Tibial nerve (tissue), 3 donors: Measurements from ENCODE around the gene LRCH4.

Experiments
- POLR2A ChIP-seq, 2 donors: fragments of 450-650 bp; IDR thresholded peaks; one replicate each; pipeline ENCODE4 v1.6.1; 2017; ENCODE audit warnings: antibody characterized with exemption in 2 of 2, mild to moderate bottlenecking in 2 of 2, moderate library complexity in 2 of 2
- TF ChIP-seq, protein P1 (sequence below), 5 experiments: fragments of 200-600 bp in 3 of 5; fragments of 450-650 bp in 2 of 5; sonication (generic) in 3 of 5; IDR thresholded peaks; one replicate each; pipeline ENCODE4 v1.5.1; 2016 to 2019; ENCODE audit warnings: antibody characterized with exemption in 5 of 5, mild to moderate bottlenecking in 3 of 5, moderate library complexity in 2 of 5

- TF ChIP-seq, protein P1, sequence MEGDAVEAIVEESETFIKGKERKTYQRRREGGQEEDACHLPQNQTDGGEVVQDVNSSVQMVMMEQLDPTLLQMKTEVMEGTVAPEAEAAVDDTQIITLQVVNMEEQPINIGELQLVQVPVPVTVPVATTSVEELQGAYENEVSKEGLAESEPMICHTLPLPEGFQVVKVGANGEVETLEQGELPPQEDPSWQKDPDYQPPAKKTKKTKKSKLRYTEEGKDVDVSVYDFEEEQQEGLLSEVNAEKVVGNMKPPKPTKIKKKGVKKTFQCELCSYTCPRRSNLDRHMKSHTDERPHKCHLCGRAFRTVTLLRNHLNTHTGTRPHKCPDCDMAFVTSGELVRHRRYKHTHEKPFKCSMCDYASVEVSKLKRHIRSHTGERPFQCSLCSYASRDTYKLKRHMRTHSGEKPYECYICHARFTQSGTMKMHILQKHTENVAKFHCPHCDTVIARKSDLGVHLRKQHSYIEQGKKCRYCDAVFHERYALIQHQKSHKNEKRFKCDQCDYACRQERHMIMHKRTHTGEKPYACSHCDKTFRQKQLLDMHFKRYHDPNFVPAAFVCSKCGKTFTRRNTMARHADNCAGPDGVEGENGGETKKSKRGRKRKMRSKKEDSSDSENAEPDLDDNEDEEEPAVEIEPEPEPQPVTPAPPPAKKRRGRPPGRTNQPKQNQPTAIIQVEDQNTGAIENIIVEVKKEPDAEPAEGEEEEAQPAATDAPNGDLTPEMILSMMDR (IDR thresholded peaks at IDR 0.05): no peak
- no peak for TF ChIP-seq POLR2A (IDR thresholded peaks at IDR 0.05)
Measured at GRCh38 chr7:100561491-100562194, 24.3 kb downstream of the LRCH4 start.
